Brain microvascular endothelial cell (primary cell): ENCODE results near the gene ZNF813.
"Not testable (repeated sequence)": the region's sequence is repeated elsewhere in the genome, so short reads cannot be mapped to it uniquely, and the experiment has no call there.

Source experiments
- DNase-seq: peaks from one replicate; pipeline ENCODE4 v3.0.0-alpha.2; 2020
- H3K27ac ChIP-seq: fragments of 250-450 bp; sonication (Bioruptor Pico); 2 replicates; pipeline ENCODE4 v1.5.1; 2020; ENCODE audit warnings: mild to moderate bottlenecking, moderate library complexity
- H3K27me3 ChIP-seq: fragments of 250-450 bp; sonication (Bioruptor Pico); replicated peaks from 2 replicates; pipeline ENCODE4 v1.5.1; 2020; ENCODE audit warnings: mild to moderate bottlenecking
- H3K36me3 ChIP-seq: fragments of 250-450 bp; sonication (Bioruptor Pico); replicated peaks from 2 replicates; pipeline ENCODE4 v1.5.1; 2020; ENCODE audit warnings: mild to moderate bottlenecking
- H3K4me3 ChIP-seq: 2 replicates; pipeline ENCODE4 v1.5.1; 2011; ENCODE audit warnings: low read depth, mild to moderate bottlenecking, control low read depth, low read length, moderate library complexity
- in situ Hi-C: cut with HindIII; loops from 2 replicates; pipeline ENCODE4 v1.10.0; 2017; ENCODE audit warnings: low sequenced_read_pairs, low pct_ligation_motif_present
- TF ChIP-seq, protein P1 (sequence below): IDR thresholded peaks from 2 replicates; pipeline ENCODE4 v1.5.1; 2011; ENCODE audit warnings: low read depth, mild to moderate bottlenecking, moderate library complexity, low read length, control low read depth, inconsistent platforms; ENCODE audit errors: missing control alignments

Gene ZNF813

DNA sequence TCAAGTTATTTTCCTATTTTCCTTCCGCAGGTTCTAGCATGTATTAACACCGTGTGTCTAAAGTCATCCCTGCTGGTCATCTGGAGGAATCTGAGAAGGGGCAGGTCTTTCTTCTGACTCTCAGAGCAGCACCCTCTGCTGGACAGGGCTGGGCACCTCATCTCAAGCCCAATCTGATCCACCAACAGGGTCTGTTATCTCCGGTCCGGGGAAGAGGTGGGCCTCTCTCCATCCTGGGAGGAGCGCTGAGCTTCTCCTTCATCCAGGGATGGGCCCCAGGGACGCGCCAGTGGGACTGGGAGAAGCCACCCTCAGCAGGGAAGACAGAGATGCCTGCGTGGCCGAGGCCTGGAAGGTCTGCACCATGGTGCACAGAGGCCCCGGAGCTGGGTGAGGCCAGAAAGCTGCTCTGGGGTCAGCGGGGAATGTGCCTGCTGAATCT lies 44.4 kb downstream of the ZNF813 start:
- Histone ChIP-seq H3K27ac (no peak overlapping the region), H3K4me3 (no peak overlapping the region), H3K27me3 (no peaks in the 10 kb centered on the region), H3K36me3 (no peaks in the 10 kb centered on the region)
- in situ Hi-C loops, result no loop called here
- TF ChIP-seq, protein P1, sequence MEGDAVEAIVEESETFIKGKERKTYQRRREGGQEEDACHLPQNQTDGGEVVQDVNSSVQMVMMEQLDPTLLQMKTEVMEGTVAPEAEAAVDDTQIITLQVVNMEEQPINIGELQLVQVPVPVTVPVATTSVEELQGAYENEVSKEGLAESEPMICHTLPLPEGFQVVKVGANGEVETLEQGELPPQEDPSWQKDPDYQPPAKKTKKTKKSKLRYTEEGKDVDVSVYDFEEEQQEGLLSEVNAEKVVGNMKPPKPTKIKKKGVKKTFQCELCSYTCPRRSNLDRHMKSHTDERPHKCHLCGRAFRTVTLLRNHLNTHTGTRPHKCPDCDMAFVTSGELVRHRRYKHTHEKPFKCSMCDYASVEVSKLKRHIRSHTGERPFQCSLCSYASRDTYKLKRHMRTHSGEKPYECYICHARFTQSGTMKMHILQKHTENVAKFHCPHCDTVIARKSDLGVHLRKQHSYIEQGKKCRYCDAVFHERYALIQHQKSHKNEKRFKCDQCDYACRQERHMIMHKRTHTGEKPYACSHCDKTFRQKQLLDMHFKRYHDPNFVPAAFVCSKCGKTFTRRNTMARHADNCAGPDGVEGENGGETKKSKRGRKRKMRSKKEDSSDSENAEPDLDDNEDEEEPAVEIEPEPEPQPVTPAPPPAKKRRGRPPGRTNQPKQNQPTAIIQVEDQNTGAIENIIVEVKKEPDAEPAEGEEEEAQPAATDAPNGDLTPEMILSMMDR, result peak; percentile 59
- DNase-seq, result peak; percentile 47

DNA sequence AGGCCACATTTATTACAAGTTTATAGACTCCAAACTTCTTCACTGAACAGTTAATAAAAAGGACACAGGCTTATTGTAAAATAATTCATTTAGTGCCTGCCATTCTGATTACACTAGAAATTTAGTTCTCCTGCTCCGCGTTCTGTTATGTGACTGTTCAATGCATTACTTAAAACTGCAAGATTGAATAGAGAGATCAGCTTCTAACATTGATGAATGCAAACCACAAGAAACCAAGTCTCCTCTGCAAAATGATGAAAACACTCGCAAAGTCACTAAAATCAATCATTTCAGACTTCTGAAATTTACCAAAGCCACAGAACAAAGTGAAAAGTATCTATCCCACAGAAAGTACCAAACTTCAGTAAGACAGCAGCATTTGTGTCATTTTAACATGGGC lies 47.5 kb downstream of the ZNF813 start:
- H3K4me3 ChIP-seq, H3K36me3 ChIP-seq, in situ Hi-C loops, H3K27me3 ChIP-seq, DNase-seq, H3K27ac ChIP-seq: not testable (repeated sequence)

DNA sequence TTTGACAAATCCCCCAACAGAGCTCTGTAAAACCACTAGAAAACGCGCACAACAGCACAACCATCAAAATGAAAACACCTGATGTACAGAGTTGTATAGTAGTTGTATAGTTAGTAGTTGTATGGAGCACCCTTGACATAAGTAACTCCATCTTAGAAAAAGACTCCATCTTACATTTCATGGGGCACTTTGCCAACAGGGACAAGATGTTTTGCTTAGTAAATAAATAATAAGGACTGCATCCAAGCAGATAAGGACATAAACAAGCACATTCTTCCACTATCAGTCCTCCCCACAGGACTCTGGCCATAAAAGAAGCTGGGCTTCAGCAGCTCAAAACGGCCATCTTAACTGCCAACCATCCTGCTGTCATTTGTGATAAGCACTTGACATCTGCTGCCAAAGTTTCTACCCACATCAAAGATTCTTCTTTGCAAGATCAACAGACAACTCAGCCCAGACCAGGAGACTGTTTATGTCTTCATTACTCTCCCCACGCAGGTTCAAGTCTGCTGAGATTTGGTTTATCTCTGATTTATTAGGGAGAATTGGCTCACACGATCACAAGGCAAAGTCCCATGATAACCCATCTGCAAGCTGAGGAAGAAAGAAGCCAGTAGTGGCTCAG lies 49.7 kb downstream of the ZNF813 start:
- H3K4me3 ChIP-seq, result no peak overlapping the region
- TF ChIP-seq, protein P1, result no peak
- H3K36me3 ChIP-seq, result no peaks in the 10 kb centered on the region
- H3K27me3 ChIP-seq, result no peaks in the 10 kb centered on the region
- no peak for DNase-seq
- H3K27ac ChIP-seq, result no peak overlapping the region
- in situ Hi-C loops, result no loop called here

DNA sequence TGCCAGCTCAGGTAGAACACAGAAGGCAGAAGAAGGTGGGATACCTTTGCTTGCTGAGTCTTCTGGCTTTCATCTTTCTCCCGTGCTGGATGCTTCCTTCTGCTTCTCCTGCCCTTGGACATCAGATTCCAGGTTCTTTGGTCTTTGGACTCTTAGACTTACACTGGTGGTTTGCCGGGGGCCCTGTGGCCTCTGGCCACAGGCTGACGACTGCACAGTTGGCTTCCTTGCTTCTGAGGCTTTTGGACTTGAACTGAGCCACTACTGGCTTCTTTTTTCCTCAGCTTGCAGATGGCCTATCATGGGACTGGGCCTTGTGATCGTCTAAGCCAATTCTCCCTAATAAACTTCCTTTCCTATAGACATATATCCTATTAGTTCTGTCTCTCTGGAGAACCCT lies 50.6 kb downstream of the ZNF813 start:
- TF ChIP-seq, protein P1, result no peak
- Histone ChIP-seq H3K36me3 (no peaks in the 10 kb centered on the region), H3K4me3 (no peak overlapping the region), H3K27ac (no peak overlapping the region), H3K27me3 (no peaks in the 10 kb centered on the region)
- in situ Hi-C loops, result no loop called here
- DNase-seq, result no peak

DNA sequence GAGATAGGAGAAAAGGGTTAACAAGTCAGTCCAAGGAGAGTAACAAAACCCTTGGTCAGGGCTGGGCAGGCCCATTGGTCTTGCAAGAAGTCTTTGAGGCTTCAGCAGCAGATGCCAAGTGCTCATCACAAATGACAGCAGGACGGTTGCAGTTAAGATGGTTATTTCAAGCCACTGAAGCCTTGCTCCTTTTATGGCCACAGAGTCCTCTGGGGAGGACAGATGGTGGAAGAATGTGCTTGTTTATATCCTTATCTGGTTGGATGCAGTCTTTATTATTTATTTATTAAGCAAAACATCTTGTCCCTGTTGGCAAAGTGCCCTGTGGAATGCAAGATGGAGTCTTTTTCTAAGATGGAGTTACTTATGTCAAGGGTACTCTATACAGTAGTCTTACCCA lies 51.2 kb downstream of the ZNF813 start:
- TF ChIP-seq, protein P1, result no peak
- in situ Hi-C loops, result no loop called here

DNA sequence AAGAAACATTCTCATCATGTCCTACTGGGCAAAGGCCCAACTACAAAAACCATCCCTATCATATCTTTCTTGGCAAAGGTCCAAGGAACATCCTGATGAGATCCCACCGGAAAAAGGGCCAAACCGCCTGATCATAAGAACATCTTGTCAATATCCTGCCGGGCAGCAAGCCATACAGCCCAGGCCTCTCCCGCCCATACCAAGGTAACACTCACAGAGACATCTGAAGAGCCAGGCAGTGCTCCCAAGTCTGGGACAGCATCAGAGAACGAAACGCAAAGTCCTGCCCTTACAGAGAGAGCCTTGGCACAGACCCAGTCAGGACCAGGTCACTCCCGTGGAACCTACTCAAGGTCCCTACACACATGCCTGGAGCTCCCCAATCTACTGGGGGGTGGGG lies 51.9 kb downstream of the ZNF813 start:
- DNase-seq, result no peak
- no peaks in the 10 kb centered on the region for H3K36me3 ChIP-seq
- TF ChIP-seq, protein P1, result no peak
- H3K27me3 ChIP-seq, result no peaks in the 10 kb centered on the region
- no peak overlapping the region for H3K27ac ChIP-seq
- no peak overlapping the region for H3K4me3 ChIP-seq
- in situ Hi-C loops, result no loop called here

More for the DNA sequence above, 51.2 kb downstream of the ZNF813 start:
- Histone ChIP-seq H3K4me3 (no peak overlapping the region), H3K27me3 (no peaks in the 10 kb centered on the region), H3K27ac (no peak overlapping the region), H3K36me3 (no peaks in the 10 kb centered on the region)
- DNase-seq, result no peak
